Measurements from ENCODE around the gene PIK3CD. TPM values are rescaled to one million over a fixed set of nuclear protein-coding genes. Genes with fewer than 3 reads are reported as not detected.

PIK3CD gene
- total and polyA plus RNA-seq, 12 donors, result 1.3 to 16.4 (median 9.1) TPM

DNA sequence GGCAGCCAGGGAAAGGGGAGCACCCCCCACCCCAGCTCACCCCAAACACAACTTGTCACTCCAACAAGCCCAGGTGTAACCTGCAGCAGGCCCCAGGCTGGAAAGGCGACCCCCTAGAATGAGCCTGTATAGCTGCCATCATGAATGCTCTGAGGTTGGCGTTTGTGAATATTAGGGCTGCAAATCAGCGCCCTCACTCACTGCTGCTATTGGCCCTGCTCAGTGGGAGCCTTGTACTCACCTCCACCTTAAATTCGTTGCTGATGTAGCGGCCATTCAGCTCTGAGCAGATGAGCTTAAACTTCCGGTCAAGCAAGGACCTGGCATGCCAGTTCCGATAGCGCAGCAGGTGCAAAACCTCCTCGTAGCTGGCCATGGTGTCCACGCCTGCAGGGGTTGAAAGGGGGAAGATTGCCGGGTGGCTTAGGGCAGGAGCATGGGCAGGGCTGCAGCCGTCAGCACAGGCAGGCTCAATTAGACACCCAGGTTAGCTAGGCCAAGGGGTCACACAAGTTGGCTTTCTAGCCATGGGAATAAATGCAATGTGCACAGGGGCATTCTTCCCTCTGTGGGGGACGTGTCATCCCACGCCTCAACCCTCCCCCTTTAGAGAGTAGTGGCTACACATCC lies 81.7 kb downstream of the PIK3CD start:
- no peak overlapping the region for H3K27ac ChIP-seq
- no peak overlapping the region for H3K4me3 ChIP-seq
- H3K4me1 ChIP-seq (replicated peaks in 1 of 2), result no peaks in the 10 kb centered on the region
- DNase-seq, result no peak
- peaks cover 0 to 85% of the 10 kb centered on the region in 2 donors for H3K36me3 ChIP-seq (replicated peaks in 1 of 2)
- WGBS, 4 donors, result 94 to 97% (median 96%) methylated on average over 11 to 14 of the region's 14 CpGs
- H3K9me3 ChIP-seq (replicated peaks in 1 of 3), result no peaks in the 10 kb centered on the region
- intact Hi-C loops (cut with DNase I), result no loop called here
- H3K27me3 ChIP-seq, result no peaks in the 10 kb centered on the region
- no peak for TF ChIP-seq POLR2A (IDR thresholded peaks at IDR 0.05)
- TF ChIP-seq, protein P1, sequence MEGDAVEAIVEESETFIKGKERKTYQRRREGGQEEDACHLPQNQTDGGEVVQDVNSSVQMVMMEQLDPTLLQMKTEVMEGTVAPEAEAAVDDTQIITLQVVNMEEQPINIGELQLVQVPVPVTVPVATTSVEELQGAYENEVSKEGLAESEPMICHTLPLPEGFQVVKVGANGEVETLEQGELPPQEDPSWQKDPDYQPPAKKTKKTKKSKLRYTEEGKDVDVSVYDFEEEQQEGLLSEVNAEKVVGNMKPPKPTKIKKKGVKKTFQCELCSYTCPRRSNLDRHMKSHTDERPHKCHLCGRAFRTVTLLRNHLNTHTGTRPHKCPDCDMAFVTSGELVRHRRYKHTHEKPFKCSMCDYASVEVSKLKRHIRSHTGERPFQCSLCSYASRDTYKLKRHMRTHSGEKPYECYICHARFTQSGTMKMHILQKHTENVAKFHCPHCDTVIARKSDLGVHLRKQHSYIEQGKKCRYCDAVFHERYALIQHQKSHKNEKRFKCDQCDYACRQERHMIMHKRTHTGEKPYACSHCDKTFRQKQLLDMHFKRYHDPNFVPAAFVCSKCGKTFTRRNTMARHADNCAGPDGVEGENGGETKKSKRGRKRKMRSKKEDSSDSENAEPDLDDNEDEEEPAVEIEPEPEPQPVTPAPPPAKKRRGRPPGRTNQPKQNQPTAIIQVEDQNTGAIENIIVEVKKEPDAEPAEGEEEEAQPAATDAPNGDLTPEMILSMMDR (IDR thresholded peaks at IDR 0.05), result no peak

DNA sequence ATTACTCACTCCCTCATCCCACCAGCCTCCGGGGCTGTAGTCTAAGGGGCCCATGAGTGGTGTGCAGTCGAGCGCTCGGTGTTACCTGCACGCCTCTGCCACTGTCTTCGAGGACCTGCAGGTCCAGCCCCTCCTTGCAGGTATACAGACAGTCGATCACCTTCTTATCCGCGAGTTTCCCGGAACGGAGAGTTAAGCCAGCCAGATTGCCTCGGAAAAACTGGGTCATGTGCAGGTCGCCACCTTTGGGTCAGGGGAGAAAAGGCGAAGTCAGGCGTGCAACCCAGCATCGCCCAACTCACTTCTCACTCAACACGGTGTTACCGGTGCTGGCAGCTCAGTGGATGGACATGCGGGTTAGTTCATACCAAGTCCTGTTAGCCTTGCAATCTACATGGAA lies 84.3 kb downstream of the PIK3CD start:
- WGBS, 4 donors, result 91 to 95% (median 93%) methylated on average over 19 of the region's 19 CpGs
- TF ChIP-seq, protein P1 (IDR thresholded peaks at IDR 0.05), result no peak
- TF ChIP-seq POLR2A (IDR thresholded peaks at IDR 0.05), result no peak
- intact Hi-C loops (cut with DNase I), result no loop called here
- DNase-seq, result no peak
- H3K36me3 ChIP-seq (replicated peaks in 1 of 2), result peaks cover 0 to 79% of the 10 kb centered on the region in 2 donors
- no peaks in the 10 kb centered on the region for H3K9me3 ChIP-seq (replicated peaks in 1 of 3)
- H3K27ac ChIP-seq, result no peak overlapping the region
- H3K4me3 ChIP-seq, result no peak overlapping the region
- H3K27me3 ChIP-seq, result no peaks in the 10 kb centered on the region
- H3K4me1 ChIP-seq (replicated peaks in 1 of 2), result no peaks in the 10 kb centered on the region

DNA sequence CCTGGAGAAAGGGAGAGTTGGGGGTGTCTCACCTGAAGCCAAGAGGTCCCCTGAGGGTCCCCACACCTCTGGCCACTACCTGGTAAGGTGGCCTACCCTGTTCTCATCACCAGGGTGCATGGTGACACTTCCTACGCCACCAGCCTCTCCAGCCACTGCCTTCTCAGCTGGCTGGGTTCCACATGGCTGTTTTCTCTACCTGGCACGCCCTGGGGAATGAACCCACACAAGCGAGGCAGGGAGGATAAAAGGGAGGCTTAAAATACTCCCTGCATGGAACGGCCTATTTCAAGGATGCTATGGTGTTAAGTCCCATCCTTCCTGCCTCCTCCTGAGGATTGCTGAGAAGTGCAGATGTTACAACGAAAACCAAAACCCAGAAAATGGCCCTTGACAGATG lies 84.7 kb downstream of the PIK3CD start:
- Histone ChIP-seq H3K27ac (no peak overlapping the region), H3K4me1 (replicated peaks in 1 of 2) (no peaks in the 10 kb centered on the region), H3K36me3 (replicated peaks in 1 of 2) (peaks cover 0 to 79% of the 10 kb centered on the region in 2 donors), H3K9me3 (replicated peaks in 1 of 3) (no peaks in the 10 kb centered on the region), H3K27me3 (no peaks in the 10 kb centered on the region), H3K4me3 (no peak overlapping the region)
- no peak for DNase-seq
- intact Hi-C loops (cut with DNase I), result no loop called here
- WGBS, 4 donors, result 90 to 95% (median 91%) methylated on average over 5 of the region's 5 CpGs
- TF ChIP-seq, protein P1 (IDR thresholded peaks at IDR 0.05), result no peak
- no peak for TF ChIP-seq POLR2A (IDR thresholded peaks at IDR 0.05)

DNA sequence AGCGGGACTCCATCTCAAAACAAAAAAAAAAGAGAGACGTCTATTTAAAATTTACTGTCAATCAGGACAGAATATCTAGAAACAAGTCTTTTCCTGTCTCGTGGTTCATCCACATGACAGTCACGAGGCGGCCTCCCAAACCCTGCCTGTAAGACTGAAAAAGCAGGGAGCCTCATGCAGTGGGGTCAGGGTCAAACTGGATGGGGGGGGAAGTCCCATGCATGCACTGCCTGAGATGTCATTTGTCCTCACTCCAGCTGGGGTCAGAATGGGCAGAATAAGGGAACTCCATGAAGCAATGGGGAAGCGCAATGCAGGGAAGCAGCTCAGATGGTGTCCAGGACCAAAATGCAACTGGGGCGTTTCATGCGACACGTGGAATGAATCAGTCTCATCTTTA lies 85.5 kb downstream of the PIK3CD start:
- TF ChIP-seq POLR2A (IDR thresholded peaks at IDR 0.05), result no peak
- intact Hi-C loops (cut with DNase I), result no loop called here
- Histone ChIP-seq H3K36me3 (replicated peaks in 1 of 2) (peaks cover 0 to 79% of the 10 kb centered on the region in 2 donors), H3K9me3 (replicated peaks in 1 of 3) (no peaks in the 10 kb centered on the region), H3K27me3 (no peaks in the 10 kb centered on the region), H3K4me1 (replicated peaks in 1 of 2) (no peaks in the 10 kb centered on the region), H3K4me3 (no peak overlapping the region), H3K27ac (no peak overlapping the region)
- DNase-seq, result peak in 4 of 7 donors; percentile 46 to 61 (median 54)
- 70 to 76% (median 73%) methylated on average over 9 of the region's 9 CpGs for WGBS, 4 donors

DNA sequence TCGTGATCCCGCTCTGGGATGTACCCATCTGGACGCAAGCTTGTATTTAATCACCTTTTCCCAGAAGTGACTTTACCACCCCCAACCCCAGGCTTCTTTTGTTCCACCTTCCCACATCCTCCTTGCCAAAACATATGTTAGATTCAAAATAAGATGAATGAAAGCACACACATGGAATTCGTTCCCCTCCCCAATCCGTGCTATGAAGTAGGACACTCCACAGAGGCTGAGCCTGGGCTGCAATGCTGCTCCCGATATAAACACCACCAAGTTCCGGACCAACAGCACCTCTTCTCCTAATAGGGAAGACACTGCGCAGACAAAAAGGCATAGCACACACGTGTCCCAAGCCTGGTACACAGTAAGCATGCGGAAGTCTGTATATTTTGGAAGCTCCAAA lies 86.1 kb downstream of the PIK3CD start:
- TF ChIP-seq, protein P1 (IDR thresholded peaks at IDR 0.05), result no peak
- TF ChIP-seq POLR2A (IDR thresholded peaks at IDR 0.05), result no peak
- Histone ChIP-seq H3K27ac (no peak overlapping the region), H3K4me3 (no peak overlapping the region), H3K4me1 (replicated peaks in 1 of 2) (no peaks in the 10 kb centered on the region), H3K9me3 (replicated peaks in 1 of 3) (no peaks in the 10 kb centered on the region), H3K27me3 (no peaks in the 10 kb centered on the region), H3K36me3 (replicated peaks in 1 of 2) (peaks cover 0 to 79% of the 10 kb centered on the region in 2 donors)
- intact Hi-C loops (cut with DNase I), result no loop called here
- 92 to 94% (median 94%) methylated on average over 9 to 10 of the region's 10 CpGs for WGBS, 4 donors
- DNase-seq, result no peak
